HUDEP-2 (cell line): ENCODE results near the gene OPCML.

Experiments used
- DNase-seq, 76 experiments: peaks; one replicate each; lab custom pipeline; 2025; ENCODE audit not compliant: unreplicated experiment in 76 of 76; lab: John Stamatoyannopoulos, UW

Gene OPCML

GRCh38 chr11:132472411-132473172 is 1059.7 kb downstream of the OPCML start:
- DNase-seq: no peak

GRCh38 chr11:132471466-132471865 is 1060.8 kb downstream of the OPCML start:
- no peak for DNase-seq

DNA sequence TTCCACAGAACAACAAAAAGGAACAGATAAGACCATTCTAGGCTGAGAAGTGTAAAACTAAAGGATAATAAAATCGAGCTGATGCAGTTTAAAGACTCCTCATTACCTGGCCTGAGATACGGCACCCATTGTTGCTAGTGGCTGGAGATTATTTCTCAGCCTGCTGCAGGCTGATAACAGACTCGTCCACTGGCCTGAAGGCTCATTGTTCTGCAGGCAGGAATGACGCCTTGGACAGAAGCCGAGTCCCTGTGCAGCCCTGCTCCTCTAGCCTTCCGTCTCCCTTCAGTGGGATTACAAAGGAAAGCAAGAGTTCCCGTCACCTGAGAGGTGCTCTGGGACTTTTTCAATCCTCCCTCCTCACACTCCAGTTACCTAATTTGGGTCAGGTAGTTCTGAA is 1065.3 kb downstream of the OPCML start:
- DNase-seq: peak in 6 of 76 experiments; percentile 0 to 20 (median 2)

DNA sequence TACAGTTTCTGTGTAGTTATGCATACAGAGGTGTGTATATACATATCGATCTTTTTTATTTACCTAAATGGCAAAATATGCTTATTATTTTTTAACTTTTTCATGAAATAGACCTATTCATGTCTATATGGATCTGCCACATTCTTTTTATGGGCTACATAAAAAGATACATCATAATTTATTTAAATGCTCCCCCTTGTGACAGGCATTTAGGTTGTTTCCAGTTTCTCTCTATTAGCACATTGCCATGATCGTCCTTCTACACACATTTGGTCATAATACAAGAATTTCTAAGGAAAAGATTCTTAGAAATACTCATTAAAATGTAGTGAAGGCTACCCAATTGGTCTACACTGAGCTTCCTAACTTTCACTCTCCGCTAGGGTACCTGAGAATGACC is 1067.4 kb downstream of the OPCML start:
- DNase-seq: no peak

- peak in 2 of 76 experiments; percentile 1 to 17 for DNase-seq
Observed at GRCh38 chr11:132464003-132464342, 1068.3 kb downstream of the OPCML start.

DNA sequence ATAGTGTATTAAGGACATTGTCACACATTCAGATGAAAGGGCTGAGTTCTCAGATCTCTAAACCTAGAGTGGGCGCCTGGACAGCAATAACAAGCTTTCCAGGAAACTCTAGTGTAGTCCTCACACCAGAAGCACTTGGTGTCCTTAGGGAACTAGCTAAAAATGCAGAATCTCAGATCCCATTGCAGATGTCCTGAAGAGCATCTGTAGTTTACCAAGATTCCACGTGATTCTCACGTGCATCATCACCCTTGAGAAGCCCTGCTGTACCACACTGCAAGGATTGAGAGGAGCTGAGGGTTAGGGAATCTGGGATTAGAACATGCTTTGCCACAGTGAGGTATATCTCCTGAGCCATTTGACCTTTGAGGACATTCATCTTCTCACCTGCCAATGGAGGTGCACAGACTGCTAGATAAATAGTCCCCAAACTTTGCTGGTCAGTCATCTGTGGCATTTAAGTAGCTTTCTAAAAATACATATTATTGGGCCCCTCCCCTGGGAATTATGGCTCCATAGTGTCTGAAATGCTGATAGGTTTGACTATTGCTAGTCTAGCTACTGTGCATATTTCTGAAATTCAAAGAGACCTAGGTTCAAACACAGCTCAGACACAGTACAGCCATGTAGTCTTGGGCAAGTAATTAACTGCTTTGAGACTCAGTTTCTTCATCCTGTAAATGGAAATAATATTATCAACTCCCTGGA is 1068.9 kb downstream of the OPCML start:
- no peak for DNase-seq

- DNase-seq: no peak
Observed at GRCh38 chr11:132459736-132460135, 1072.6 kb downstream of the OPCML start.

- DNase-seq: no peak
Observed at GRCh38 chr11:132457445-132457844, 1074.9 kb downstream of the OPCML start.

GRCh38 chr11:132456751-132457328 is 1075.5 kb downstream of the OPCML start:
- no peak for DNase-seq

- no peak for DNase-seq
Observed at GRCh38 chr11:132455044-132455443, 1077.3 kb downstream of the OPCML start.

DNA sequence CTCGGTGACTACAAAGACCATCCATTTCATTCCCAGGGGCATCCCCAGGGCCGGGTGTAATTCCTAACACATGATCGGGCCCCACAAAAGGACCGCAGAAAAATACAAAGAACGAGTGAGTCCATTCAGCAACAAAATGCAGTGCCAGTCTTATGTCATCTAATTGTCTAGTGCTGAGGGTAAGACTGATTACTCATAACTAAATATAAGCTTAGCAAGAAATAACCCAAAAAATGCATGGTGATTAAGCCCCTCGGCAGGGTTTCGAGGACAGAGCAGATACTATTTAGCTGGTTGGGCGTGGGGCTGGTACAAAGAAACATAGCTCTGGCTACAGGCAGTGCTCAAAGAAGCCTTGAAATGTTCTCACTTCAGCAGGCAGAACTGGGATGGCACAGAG is 1078.9 kb downstream of the OPCML start:
- DNase-seq: no peak

DNA sequence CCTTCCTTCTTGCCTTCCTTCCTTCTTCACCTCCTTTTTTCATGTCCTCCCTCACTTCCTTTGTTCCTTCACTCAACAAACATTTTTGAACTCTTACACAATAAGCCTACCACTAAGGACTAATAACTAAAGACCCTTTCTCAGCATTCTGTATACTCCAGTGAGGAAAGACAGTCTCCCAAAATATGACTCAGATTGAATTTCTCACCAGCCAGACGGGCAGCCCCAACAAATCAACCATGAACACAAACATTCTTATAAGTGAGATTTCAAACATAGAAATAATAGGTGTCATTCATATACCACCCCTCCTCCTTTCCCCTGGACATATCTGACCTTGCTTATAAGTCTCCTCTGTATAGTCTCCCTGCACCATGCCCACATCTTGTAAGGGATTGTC is 1079.7 kb downstream of the OPCML start:
- no peak for DNase-seq

- DNase-seq: no peak
Observed at GRCh38 chr11:132451942-132452601, 1080.2 kb downstream of the OPCML start.

- no peak for DNase-seq
Observed at GRCh38 chr11:132450631-132451030, 1081.7 kb downstream of the OPCML start.

DNA sequence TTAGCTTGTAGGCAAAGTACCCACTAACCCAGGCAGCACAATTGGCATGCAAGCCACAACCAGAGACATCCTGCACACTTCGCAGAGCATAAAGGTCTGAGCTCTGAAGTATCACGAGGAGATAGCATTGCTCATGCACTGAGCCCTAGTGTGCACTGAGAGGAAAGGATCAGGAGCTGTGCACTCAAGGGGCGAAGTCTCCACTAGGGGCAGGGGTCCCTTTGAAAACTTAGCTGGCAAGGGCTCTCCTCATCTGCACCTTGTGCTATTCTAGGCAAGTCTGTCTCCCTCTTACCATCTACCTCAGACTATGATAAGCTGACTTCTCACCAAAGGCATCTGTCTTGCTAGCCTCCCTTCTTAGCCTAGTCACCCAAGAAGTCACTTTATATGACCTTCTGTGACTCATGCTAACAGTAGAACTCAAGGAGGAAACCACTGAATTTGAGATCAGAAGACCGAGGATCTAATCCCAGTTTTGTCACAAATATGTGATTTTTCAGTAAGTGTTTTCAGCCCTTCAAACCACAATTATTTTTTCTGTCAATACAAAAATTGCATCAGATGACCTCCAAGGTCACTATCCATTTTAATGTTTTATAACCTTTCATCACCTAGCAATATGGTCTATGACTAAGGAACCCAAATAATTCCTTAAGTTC is 1083.8 kb downstream of the OPCML start:
- no peak for DNase-seq

GRCh38 chr11:132447761-132448160 is 1084.5 kb downstream of the OPCML start:
- no peak for DNase-seq

DNA sequence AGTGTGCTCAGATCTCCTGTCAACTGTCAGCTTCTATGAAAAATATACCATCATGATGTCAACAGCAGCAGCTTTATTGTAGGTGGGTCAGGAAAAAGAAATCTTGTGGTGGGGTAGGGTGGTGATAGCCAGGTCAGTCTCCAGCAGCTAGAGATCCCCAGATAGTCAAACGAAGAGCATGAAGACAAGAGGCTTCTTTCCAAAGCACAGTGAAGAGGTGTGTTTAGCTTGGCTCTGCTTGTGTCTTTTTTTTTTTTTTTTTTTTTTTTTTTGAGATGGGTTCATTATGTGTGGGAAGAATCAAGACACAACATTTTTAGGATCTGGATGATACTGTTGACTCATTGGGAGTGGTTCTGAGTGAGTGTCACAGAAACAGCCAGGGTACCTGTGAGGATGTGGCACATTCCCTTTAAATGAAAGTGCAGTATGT is 1086.4 kb downstream of the OPCML start:
- DNase-seq: no peak

- DNase-seq: no peak
Observed at GRCh38 chr11:132444911-132445310, 1087.4 kb downstream of the OPCML start.

- no peak for DNase-seq
Observed at GRCh38 chr11:132439711-132440255, 1092.5 kb downstream of the OPCML start.

DNA sequence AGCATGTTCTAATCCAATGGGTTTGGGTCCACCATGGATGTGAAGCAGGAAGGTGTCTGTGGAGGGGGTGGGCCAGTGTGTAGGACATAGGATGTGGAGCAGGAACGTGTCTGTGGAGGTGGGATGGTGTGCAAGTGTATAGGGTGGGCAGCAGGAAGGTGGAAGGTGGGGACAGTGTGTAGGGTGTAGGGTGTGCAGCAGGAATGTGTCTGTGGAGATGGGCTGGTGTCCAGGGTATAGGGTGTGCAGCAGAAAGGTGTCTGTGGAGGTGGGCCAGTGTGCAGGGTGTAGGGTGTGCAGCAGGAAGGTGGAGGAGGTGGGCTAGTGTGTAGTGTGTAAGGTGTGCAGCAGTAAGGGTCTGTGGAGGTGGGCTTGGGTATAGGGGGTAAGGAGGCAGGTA is 1093.9 kb downstream of the OPCML start:
- no peak for DNase-seq
